Skeletal muscle cell (primary cell): ENCODE measurements around the gene SRMS.

Experiments
- DNase-seq: peaks from one replicate; pipeline ENCODE4 v3.0.0-alpha.2; 2010; ENCODE audit warnings: low read depth
- H3K4me3 ChIP-seq: 2 replicates; pipeline ENCODE4 v1.5.1; 2011; ENCODE audit warnings: low read depth, mild to moderate bottlenecking, control low read depth, low read length, moderate library complexity

Gene SRMS

DNA sequence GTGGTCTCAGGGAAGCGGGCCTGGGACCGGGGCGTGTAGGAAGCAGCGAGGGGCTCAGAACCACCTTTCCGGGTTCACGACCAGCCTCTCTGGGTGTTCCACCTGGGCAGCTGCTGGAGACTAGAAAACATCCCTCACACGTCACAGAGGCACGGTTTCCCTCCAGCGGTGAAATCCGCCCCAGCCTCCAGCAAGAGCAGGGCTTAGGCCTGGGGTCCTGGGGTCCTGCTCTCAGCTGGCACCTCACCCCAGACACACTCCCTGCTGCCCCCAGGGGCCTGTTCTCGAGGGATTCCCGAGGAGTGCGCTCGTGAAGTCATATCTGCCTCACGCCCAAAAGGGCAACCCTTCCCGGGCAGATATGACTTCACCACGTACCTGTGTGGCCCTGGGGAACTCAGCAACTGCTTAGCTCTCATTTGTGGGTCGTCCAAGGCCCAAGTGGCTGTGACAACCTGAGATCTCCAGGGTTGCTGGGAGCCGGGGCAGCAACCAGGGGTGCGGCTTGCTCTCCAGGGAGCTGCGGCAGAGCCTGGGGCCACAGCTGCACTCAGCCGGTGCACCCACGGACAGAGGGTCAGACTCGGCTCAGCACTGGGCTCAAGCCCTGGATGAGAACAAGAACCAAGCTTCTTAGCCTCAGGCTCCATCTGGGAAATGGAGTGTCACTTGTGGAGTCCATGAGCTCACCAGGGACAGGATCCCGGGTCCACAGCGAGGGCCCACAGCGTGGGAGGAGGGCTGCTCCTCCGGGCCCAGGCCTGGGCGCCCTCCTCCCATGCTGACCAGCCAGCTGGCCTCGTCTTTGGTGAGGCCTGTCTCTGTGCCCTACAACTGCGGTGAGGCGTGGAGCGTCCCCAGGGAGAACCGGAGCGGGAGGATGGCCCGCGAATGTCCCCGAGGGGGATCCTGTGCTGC lies 7.1 kb upstream of the SRMS start:
- peak overlapping the region; percentile 69 for H3K4me3 ChIP-seq
- DNase-seq, result no peak

DNA sequence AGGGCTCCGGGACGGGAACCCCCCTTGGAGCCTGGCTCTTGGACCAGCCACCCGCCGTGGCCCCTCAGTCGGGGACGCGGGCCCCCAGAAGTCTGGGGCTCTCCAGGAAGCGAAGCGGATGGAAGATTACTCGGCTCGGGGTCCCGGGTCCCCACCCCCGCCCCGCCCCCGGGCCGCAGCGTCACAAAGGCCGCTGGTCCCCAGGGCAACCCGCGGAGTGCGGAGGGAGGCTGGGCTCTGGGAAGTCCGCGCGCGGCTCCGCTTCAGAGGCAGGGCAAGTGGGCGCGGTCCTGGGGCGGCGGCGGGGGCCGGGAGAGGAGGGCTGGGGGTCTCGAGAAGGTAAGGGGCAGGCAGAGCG lies 6.4 kb upstream of the SRMS start, which contains the start of gene FNDC11:
Gene FNDC11, plus strand, starts transcription at position 227 of the 358 bp plus-strand sequence. CDS start 1,505 bp downstream, outside the sequence.
- H3K4me3 ChIP-seq, result peak within 1 kb of the TSS; percentile 69
- no peak for DNase-seq

DNA sequence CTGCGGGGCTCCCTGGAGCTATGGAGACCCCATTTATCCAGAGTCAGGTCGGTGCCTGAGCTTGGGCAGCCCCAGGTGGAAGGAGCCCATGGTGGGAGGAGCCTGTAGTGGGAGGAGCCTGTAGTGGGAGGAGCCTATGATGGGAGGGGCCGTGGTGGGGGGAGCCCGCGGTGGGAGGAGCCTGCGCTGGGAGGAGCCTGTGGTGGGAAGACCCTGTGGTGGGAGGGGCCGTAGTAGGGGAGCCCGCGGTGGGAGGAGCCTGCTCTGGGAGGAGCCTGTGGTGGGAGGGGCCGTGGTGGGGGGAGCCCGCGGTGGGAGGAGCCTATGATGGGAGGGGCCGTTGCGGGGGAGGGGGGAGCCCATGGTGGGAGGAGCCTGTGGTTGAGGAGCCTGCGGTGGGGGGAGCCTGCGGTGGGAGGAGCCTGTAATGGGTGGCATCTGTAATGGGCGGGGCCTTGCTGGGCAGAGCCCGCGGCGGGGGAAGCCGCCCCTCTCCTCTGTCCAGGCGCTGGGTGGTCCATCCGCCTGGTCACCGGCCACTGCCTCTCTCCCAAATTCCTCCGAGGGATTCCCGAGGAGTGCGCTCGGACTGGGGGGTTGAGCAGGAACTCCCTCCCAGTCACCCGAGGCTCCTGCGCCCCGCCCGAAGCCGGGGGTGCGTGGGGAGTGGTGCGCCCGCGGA lies 5.8 kb upstream of the SRMS start:
- peak; percentile 39 for DNase-seq
- peak overlapping the region; percentile 69 for H3K4me3 ChIP-seq

DNA sequence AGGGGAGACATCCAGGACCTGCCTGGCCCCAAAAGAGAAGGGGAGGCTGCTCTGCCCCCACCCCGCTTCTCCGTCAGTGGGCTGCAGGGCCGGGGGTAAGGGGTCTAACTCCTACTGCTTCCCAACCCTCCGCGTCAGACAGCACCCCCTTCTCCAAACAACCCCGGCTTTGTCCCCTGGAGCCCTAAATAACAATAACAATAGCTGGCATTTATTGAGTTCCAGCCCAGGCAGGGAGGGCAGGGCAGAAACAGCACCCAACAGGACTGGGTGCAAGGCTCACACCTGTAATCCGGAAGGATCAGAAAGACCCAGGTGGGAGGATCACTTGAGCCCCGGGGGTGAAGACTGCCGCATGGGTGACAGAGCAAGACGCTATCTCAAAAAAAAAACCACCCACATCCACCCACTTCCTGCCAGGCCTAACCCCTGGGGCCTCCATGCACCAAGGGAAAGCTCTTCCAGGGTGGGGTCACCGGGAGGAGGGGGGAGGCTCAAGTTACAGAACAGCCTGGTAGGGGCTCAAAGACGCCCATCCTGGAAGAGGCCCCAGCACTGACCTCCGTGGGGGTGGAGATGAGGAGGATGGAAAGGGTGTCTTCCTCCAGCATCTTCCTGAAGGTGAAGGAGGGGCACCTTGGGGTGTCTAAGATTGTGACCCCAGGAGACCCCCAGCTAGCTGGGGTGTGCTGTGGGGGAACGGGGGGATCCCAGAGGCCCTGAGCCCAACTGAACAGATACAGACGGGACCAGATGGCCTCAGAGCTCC lies 5.1 kb upstream of the SRMS start:
- DNase-seq, result no peak

DNA sequence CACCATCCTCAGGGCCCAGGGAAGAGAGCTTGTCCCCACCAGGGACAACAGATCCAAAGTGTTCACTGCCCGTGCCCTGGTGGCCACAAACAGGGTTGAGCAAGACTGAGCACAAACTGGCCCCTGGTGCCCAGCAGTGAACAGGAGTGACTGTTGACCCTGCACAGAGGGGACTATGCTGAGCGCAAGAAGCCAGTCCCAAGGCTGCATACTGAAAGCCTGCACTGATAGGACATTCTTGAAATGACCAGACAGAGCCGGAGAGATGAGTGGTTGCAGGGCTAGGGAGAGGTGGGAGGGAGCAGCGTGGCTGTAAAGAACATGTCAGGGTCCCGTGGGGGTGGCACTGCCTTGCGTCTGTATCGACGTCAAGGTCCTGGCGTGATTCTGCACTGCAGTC lies 3.5 kb upstream of the SRMS start:
- H3K4me3 ChIP-seq, result no peak overlapping the region
- no peak for DNase-seq

More for the DNA sequence above, 5.1 kb upstream of the SRMS start:
- H3K4me3 ChIP-seq, result no peak overlapping the region

DNA sequence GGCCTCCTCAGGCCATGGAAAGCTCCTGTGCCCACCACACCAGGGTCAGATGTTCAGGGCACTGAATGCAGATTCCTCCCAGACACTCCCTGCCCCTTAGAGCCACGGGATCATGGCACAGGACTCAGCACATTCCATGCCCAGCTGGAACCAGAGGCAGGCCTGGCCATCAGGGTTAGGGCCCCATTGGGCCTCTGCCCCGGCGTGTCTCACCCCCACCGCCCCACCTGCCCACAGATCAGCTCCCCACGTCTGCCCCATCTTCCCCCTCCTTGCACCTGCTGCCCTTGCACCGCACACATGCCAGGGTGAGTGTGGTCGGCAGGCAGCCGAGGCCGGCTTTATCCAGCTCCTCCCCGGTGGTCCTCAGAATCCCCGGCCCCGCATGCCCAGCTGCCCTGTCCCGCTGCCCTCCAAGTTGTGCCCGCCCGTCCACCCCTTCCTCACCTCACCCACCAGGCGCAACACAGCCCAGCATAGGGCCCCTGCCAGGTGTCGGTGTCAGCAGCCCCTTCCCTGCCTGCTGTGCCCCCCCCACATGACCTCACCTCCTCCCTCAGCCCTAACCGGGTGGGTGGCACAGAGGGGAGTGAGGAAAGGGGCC lies 2.2 kb upstream of the SRMS start:
- DNase-seq, result no peak
- H3K4me3 ChIP-seq, result no peak overlapping the region

DNA sequence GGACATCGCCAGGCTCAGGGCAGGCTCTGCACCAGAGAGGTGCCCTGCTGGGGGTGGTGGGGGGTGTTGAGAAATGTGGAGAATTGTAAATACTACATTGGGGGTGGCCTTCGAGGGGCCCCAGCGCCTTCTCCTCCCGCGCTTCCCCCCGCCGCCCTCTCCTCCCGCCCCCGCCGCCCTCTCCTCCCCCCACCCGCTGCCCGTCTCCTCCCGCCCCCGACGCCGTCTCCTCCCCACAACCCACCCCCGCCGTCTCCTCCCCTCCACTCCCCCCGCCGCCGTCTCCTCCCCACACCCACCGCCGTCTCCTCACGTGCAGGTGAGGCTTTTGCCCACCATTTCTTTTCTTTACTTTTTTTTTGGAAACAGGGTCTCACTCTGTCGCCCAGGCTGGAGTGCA lies 1.5 kb upstream of the SRMS start:
- no peak for DNase-seq
- no peak overlapping the region for H3K4me3 ChIP-seq

DNA sequence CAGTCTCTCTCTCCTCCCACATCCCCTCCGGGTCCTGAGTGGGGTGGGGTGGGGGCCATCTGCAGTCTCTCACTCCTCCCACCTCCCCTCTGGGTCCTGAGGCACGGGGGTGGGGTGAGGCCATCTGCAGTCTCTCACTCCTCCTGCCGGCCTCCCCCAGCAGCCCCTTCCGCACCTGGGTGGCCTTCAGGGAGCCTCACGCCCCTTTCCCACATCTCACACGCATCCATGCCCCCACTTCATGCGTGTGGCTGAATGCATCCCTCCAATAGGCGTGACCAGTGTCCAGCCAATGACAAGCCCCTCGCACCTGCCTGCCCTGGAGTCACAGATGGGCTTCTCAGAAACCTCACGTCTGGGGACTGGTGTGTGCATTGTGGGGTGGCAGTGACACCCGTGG lies 993 bp upstream of the SRMS start:
- H3K4me3 ChIP-seq, result no peak overlapping the region

DNA sequence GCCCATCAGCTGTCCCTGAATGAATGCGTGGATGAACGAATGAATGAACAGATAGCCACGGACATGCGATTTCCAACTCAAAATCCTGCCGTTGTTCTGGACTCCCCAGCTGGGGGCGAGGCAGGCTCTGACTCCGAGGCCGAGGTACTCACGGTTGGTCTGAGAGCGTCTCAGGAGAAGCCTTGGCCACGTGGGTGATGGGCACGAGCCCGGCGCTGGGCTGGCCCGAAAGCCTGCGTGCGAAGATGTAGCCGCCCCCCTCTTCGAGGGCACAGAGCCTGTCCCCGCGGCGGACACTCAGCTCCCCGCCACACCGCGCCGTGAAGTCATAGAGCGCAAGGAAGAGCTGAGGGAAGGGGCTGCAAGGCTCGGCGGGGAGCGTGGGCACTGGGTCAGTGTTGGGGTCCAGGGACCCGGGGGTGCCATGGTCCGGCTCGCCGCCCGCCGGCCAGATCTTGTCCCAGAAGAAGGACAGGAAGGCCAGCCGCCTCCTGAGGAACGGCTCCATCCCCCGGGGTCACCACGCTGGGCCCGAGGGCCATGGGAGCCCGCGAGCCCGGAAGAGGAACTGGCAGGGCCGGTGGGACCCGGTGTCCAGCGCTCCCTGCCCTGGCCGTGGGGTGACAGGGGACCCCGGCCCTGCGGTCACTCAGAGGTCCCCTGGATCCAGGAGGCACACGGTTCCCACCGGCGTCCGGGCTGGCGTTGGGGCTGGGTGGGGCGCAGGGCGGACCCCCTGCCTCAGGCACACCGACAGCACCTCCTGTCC lies 409 bp downstream of the SRMS start:
- no peak overlapping the region for H3K4me3 ChIP-seq
- no peak for DNase-seq

More for the DNA sequence above, 993 bp upstream of the SRMS start:
- no peak for DNase-seq

DNA sequence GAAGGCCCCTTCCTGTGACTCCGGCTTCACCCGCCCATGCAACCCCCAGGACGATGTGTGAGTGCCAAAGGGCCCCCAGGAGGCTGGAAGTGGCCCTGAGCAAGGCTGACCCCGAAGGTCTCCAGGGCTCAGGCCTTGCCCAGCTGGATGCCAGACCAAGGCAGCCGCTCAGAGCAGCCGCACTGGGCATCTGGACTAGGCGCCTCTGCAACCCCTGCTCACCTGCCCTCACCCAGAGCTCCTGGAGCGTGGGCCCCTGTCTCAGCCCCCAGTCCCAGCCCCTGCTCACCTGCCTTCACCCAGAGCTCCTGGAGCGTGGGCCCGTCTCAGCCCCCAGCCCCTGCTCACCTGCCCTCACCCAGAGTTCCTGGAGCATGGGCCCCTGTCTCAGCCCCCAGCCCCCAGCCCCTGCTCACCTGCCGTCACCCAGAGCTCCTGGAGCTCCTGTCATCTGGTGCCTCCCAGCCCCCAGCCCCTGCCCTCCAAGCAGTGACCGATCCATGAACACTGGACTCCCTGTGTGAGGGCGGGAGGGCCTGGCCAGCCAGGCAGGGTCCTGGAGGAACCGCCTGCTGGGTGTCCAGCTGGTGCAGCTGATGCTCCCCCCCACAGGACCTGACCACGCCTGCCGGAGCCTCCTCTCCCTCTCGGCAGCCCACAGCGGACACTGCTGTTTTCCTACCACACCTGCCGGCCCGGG lies 1.1 kb downstream of the SRMS start:
- no peak overlapping the region for H3K4me3 ChIP-seq

DNA sequence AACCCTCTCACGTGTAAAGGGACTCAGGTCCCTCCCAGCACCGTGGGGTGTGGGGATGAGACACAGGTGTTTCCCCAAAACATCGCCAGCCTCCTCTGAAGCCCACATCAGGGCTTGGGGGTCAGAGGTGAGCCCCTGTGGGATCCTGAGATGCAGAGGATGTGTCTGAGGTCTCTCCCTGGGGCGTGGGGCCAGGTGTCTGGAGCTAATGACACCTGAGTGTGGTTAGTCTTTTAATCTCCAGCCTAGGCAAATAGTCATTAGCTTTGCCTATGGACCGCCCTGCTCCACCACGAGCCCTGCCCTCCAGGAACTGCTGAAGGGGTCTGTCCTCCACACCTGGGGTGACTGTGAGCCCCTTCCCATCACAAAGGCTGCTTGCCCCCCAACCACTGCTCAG lies 1.7 kb downstream of the SRMS start:
- no peak overlapping the region for H3K4me3 ChIP-seq
- DNase-seq, result no peak

More for the DNA sequence above, 1.1 kb downstream of the SRMS start:
- no peak for DNase-seq

DNA sequence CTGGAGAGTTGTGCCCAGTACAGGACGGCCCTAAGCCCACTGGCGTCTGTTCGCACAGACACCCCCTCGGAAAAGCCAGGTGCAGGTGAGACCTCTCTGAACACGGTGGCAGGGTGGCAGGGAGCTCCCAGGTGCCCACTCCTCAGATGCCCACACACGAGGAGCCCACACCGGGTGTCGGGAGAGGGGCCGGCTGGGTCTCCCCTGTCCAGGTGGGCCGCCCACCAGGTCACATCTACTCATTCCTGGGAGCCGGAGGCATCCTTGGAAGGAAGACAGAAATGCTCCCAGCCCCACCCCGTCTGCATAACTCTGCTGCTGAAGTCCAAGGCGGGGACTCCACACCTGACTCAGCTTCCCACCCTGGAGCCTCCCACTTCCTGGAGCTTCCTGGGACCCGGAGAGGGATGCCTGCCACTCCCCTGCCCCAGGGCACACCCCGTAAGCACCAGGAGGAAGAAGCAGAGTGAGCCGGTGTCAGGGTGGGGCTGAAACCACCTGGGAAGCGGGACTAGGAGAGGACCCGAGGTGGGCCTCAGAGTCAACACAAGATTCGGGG lies 2.5 kb downstream of the SRMS start:
- DNase-seq, result no peak
- no peak overlapping the region for H3K4me3 ChIP-seq

DNA sequence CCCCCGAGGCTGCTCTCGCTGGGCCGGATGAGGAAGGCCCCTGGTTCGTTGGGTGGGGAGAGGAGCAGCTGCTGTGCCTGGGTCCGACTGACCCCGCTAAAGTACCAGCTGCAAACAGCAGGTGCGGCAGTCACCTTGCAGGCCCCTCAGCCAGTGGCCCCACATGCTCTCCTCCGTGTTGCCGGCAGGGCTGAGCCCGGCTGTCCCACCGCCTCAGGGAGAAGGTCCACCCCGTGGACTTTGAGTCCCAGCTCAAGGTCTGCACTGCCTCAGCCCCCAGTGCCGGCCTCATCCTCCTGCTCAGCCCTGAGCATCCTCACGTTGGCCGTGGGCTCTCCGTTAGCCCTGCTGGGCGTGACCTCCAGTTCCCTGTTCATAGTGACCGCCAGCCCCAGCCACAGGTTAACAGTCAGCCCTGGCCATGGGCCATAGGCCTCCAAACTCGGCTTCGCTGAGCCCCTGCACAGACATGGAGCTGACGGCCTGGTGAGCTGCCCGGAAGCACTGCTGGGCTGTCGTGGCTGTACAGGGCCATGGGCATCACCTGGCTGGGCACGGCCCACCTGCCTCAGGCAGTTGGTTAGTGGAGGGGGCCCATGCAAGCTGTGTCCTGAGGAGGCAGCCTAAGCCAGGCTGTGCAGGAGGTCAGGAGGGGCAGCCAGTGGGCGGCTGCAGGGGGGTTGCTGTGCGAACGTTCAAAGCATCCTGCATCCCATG lies 3.1 kb downstream of the SRMS start:
- DNase-seq, result no peak
- no peak overlapping the region for H3K4me3 ChIP-seq

DNA sequence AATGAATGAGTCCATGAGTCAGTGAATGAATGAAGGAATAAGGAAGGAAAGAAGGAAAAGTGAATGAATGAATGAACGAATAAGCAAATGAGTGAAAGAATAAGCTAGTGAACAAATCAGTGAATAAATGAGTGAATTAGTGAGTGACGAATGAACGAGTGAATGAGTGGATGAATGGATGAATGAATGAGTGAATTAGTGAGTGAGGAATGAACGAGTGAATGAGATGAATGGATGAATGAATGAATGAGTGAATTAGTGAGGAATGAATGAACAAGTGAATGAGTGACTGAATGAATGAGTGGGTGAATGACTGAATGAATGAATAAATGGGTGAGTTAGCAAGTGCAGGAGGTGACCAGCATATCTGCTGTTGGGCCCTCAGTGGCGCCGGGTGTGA lies 3.8 kb downstream of the SRMS start:
- H3K4me3 ChIP-seq, result no peak overlapping the region
- no peak for DNase-seq

DNA sequence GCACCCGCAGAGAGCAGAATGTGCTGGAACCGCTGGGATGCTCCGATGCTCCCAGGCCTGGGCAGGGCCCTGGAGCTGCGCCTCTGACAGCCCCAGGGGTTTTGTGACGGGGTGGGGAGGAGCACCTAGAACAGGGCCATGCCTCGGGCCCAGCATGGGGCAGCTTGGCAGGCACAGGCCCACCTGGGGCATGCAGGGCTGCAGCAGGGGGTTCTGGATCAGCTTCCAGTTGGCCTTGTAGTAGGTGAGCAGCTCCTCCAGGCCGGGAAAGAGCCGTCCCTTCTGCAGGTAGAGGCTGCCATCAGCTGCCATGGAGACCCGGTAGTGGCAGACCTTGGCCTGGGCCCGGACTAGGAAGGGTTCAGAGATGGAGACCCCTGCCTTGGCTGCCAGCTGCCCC lies 4.4 kb downstream of the SRMS start:
- DNase-seq, result no peak

DNA sequence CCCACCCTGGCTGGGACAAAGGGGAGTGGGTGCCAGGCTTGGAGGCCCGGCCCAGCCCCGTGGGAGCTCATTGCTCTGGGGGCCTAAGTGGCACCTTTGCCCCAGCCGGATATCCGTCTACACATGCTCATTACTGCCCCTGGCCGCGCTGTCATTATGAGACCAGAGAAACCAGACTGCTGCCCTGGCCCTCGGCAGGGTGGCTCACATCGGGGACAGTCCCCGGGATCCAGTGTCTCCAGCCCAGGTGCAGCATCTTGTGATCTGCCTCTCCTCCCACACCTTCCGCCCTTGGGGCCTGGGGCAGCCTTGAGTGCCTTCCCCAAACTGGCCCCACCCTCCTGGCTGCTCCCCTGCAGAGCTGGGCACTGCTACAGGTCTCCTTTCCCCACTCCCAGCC lies 4.9 kb downstream of the SRMS start:
- no peak overlapping the region for H3K4me3 ChIP-seq
- DNase-seq, result no peak

More for the DNA sequence above, 4.4 kb downstream of the SRMS start:
- H3K4me3 ChIP-seq, result no peak overlapping the region

DNA sequence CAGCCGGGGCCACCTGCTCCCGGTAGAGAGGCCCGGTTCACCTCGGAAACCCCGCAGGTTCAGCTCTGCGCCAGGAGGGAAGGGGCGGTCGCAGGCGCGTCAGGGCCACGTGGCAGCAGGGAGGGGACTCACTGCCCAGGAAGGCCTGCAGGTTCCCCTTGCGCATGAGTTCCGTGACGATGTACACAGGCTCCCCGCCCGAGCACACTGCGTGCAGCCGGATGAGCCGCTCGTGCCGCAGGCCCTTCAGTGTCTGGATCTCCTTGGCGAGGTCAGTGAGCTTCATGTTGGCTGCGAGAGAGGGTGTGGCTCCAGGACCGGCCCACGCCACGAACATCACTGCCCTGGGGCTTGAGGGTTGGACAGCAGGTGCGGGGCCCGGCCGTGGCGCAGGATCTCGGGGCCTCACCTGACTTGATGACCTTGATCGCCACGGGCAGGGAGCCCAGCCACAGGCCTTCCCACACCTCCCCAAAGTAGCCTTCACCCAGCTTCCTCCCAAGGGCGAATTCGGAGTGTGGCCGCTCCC lies 5.5 kb downstream of the SRMS start:
- DNase-seq, result no peak
- H3K4me3 ChIP-seq, result no peak overlapping the region
